HUES6 (cell line): Measurements from ENCODE around the gene FAM240A.

ENCODE experiments used
- H3K27ac ChIP-seq: 2 replicates; pipeline ENCODE4 v1.7.0; 2013; ENCODE audit warnings: low read depth, mild to moderate bottlenecking, low read length, inconsistent platforms
- H3K27me3 ChIP-seq: 2 replicates; pipeline ENCODE4 v1.6.1; 2013; ENCODE audit warnings: low read length; ENCODE audit not compliant: control insufficient read depth, insufficient read depth
- H3K36me3 ChIP-seq: 2 replicates; pipeline ENCODE4 v1.6.1; 2013; ENCODE audit warnings: low read length; ENCODE audit not compliant: control insufficient read depth, insufficient read depth
- H3K4me1 ChIP-seq: 2 replicates; pipeline ENCODE4 v1.6.1; 2013; ENCODE audit warnings: low read length; ENCODE audit not compliant: control insufficient read depth, insufficient read depth
- H3K4me3 ChIP-seq: 2 replicates; pipeline ENCODE4 v1.5.1; 2013; ENCODE audit warnings: low read depth, low read length
- H3K9ac ChIP-seq: one replicate; pipeline ENCODE4 v1.6.1; 2013; ENCODE audit warnings: mild to moderate bottlenecking, low read length
- H3K9me3 ChIP-seq: 2 replicates; pipeline ENCODE4 v1.6.1; 2013; ENCODE audit warnings: low read depth, low read length; ENCODE audit not compliant: control insufficient read depth, insufficient read depth

FAM240A gene

GRCh38 chr3:46628901-46629369 lies 16.6 kb downstream of the FAM240A start:
- Histone ChIP-seq H3K4me3 (no peak overlapping the region), H3K4me1 (peaks cover 28% of the 10 kb centered on the region), H3K36me3 (no peaks in the 10 kb centered on the region), H3K9ac (peak overlapping the region; percentile 34), H3K27ac (no peak overlapping the region), H3K27me3 (no peaks in the 10 kb centered on the region), H3K9me3 (no peaks in the 10 kb centered on the region)

GRCh38 chr3:46629551-46630517 lies 17.5 kb downstream of the FAM240A start:
- Histone ChIP-seq H3K9ac (peak overlapping the region; percentile 8), H3K4me3 (peak overlapping the region; percentile 34), H3K9me3 (no peaks in the 10 kb centered on the region), H3K36me3 (no peaks in the 10 kb centered on the region), H3K27me3 (no peaks in the 10 kb centered on the region), H3K4me1 (peaks cover 28% of the 10 kb centered on the region), H3K27ac (no peak overlapping the region)

- Histone ChIP-seq H3K36me3 (no peaks in the 10 kb centered on the region), H3K27me3 (no peaks in the 10 kb centered on the region), H3K9me3 (no peaks in the 10 kb centered on the region), H3K27ac (no peak overlapping the region), H3K4me1 (peaks cover 24% of the 10 kb centered on the region), H3K4me3 (no peak overlapping the region), H3K9ac (no peak overlapping the region)
These were observed 20.5 kb downstream of the FAM240A start for GRCh38 chr3:46632792-46633191.

GRCh38 chr3:46634856-46635255 lies 22.5 kb downstream of the FAM240A start:
- Histone ChIP-seq H3K9ac (no peak overlapping the region), H3K4me3 (no peak overlapping the region), H3K27me3 (no peaks in the 10 kb centered on the region), H3K9me3 (peaks cover 4% of the 10 kb centered on the region), H3K27ac (no peak overlapping the region), H3K36me3 (no peaks in the 10 kb centered on the region), H3K4me1 (peaks cover 6% of the 10 kb centered on the region)

GRCh38 chr3:46639221-46639620 lies 26.9 kb downstream of the FAM240A start:
- Histone ChIP-seq H3K27me3 (no peaks in the 10 kb centered on the region), H3K9ac (no peak overlapping the region), H3K36me3 (no peaks in the 10 kb centered on the region), H3K4me1 (no peaks in the 10 kb centered on the region), H3K27ac (no peak overlapping the region), H3K9me3 (peaks cover 9% of the 10 kb centered on the region), H3K4me3 (no peak overlapping the region)

GRCh38 chr3:46640927-46641326 lies 28.6 kb downstream of the FAM240A start:
- peaks cover 9% of the 10 kb centered on the region for H3K9me3 ChIP-seq
- H3K4me3 ChIP-seq: no peak overlapping the region
- no peaks in the 10 kb centered on the region for H3K36me3 ChIP-seq
- no peak overlapping the region for H3K27ac ChIP-seq
- H3K9ac ChIP-seq: no peak overlapping the region
- no peaks in the 10 kb centered on the region for H3K4me1 ChIP-seq
- H3K27me3 ChIP-seq: no peaks in the 10 kb centered on the region

GRCh38 chr3:46642971-46643370 lies 30.6 kb downstream of the FAM240A start:
- no peak overlapping the region for H3K4me3 ChIP-seq
- H3K36me3 ChIP-seq: no peaks in the 10 kb centered on the region

GRCh38 chr3:46643701-46644100 lies 31.4 kb downstream of the FAM240A start:
- Histone ChIP-seq H3K27ac (no peak overlapping the region), H3K4me1 (no peaks in the 10 kb centered on the region), H3K9ac (no peak overlapping the region), H3K27me3 (no peaks in the 10 kb centered on the region), H3K36me3 (no peaks in the 10 kb centered on the region), H3K4me3 (no peak overlapping the region), H3K9me3 (peaks cover 9% of the 10 kb centered on the region)

More at GRCh38 chr3:46642971-46643370, 30.6 kb downstream of the FAM240A start:
- H3K27me3 ChIP-seq: no peaks in the 10 kb centered on the region
- peaks cover 9% of the 10 kb centered on the region for H3K9me3 ChIP-seq
- H3K4me1 ChIP-seq: no peaks in the 10 kb centered on the region
- no peak overlapping the region for H3K27ac ChIP-seq
- H3K9ac ChIP-seq: no peak overlapping the region

GRCh38 chr3:46646700-46647099 lies 34.4 kb downstream of the FAM240A start:
- Histone ChIP-seq H3K36me3 (no peaks in the 10 kb centered on the region), H3K4me1 (no peaks in the 10 kb centered on the region), H3K9ac (no peak overlapping the region), H3K27me3 (no peaks in the 10 kb centered on the region), H3K27ac (no peak overlapping the region), H3K9me3 (peaks cover 4% of the 10 kb centered on the region; the same call in 1 of the 2 replicates), H3K4me3 (no peak overlapping the region)

- Histone ChIP-seq H3K4me1 (no peaks in the 10 kb centered on the region), H3K27me3 (no peaks in the 10 kb centered on the region), H3K9me3 (peaks cover 15% of the 10 kb centered on the region), H3K9ac (no peak overlapping the region), H3K4me3 (no peak overlapping the region), H3K36me3 (no peaks in the 10 kb centered on the region), H3K27ac (no peak overlapping the region)
These were observed 35.8 kb downstream of the FAM240A start for GRCh38 chr3:46648096-46648495.

GRCh38 chr3:46649436-46649835 lies 37.1 kb downstream of the FAM240A start:
- Histone ChIP-seq H3K36me3 (no peaks in the 10 kb centered on the region), H3K27me3 (no peaks in the 10 kb centered on the region), H3K9ac (no peak overlapping the region), H3K27ac (no peak overlapping the region), H3K4me1 (no peaks in the 10 kb centered on the region), H3K9me3 (peaks cover 15% of the 10 kb centered on the region), H3K4me3 (no peak overlapping the region)
